Measurements from ENCODE around the gene CD163L1. TPM values are rescaled to one million over a fixed set of nuclear protein-coding genes. Genes with fewer than 3 reads are reported as not detected.

The CD163L1 gene
- total and polyA plus RNA-seq, 9 of the 15 experiments (the other 6 are each of a cell fraction or from before 2014, with no cell fraction given): 0.54 to 9.2 (median 2.0) TPM

GRCh38 chr12:7352661-7353060 is 91.3 kb downstream of the CD163L1 start:
- no peaks in the 10 kb centered on the region for H3K9me1 ChIP-seq (ENCODE audit: control insufficient read depth, insufficient read depth, low read length)
- H3K9me3 ChIP-seq (replicated peaks; ENCODE audit: control insufficient read depth, insufficient read depth, low read depth, low read length): no peaks in the 10 kb centered on the region
- no peak overlapping the region for H3K4me2 ChIP-seq (ENCODE audit: insufficient read depth, low read length)
- no peaks in the 10 kb centered on the region for H3K27me3 ChIP-seq (ENCODE audit: control insufficient read depth in 2 of 2, insufficient read depth in 2 of 2, low read length in 2 of 2)
- no peak overlapping the region for H3K4me3 ChIP-seq
- in situ Hi-C loops (cut with MboI): no loop called here
- no peak overlapping the region for H3K9ac ChIP-seq (ENCODE audit: insufficient read depth in 1 of 2, low read depth in 2 of 2, low read length in 2 of 2)
- no peaks in the 10 kb centered on the region for H3K36me3 ChIP-seq (ENCODE audit: control insufficient read depth, insufficient read depth, low read length)
- intact Hi-C loops (cut with micrococcal nuclease): no loop called here
- H4K20me1 ChIP-seq (replicated peaks; ENCODE audit: control insufficient read depth, insufficient read depth, low read length): no peaks in the 10 kb centered on the region
- ChIA-PET POLR2A (no interaction called here), CTCF (ENCODE audit: low intra/inter-chr PET ratio) (no interaction called here)
- peaks cover 0 to 6% of the 10 kb centered on the region in 2 experiments; a peak in 2 of 5 replicates for H3K4me1 ChIP-seq (replicated peaks in 1 of 2; ENCODE audit: control insufficient read depth in 2 of 2, insufficient read depth in 2 of 2, low read length in 2 of 2)
- DNase-seq (ENCODE audit: extremely low read depth in 1 of 4, low spot score in 3 of 4) (peak in 2 of 4 experiments; percentile 7 to 12), ATAC-seq (no peak), FAIRE-seq (no peak)
- H3K79me2 ChIP-seq (ENCODE audit: control insufficient read depth, insufficient read depth, low read length): no peaks in the 10 kb centered on the region
- no peak overlapping the region for H2AFZ ChIP-seq (ENCODE audit: low read depth, low read length)
- no peak overlapping the region for H3K27ac ChIP-seq (ENCODE audit: extremely low read depth, low read depth, low read length)
- no TSS peak for BruUV-seq (replicated peaks)
- no peak for TF ChIP-seq ZNF766 (CRISPR knock-in tag; conservative IDR thresholded peaks at IDR 0.05)
- no peak for TF ChIP-seq KLF1 (tag; IDR thresholded peaks at IDR 0.05)
- no peak for TF ChIP-seq TRIM25 (IDR thresholded peaks at IDR 0.05; ENCODE audit: borderline replicate concordance)
- no peak for TF ChIP-seq POLR2A (conservative IDR thresholded peaks at IDR 0.05)
- TF ChIP-seq ELF2 (CRISPR knock-in tag; IDR thresholded peaks at IDR 0.05): no peak
- TF ChIP-seq CTCF (IDR thresholded peaks at IDR 0.05 in 2 of 3, conservative IDR thresholded peaks at IDR 0.05 in 1 of 3; ENCODE audit: insufficient read depth in 2 of 3, low read depth in 1 of 3, low read length in 3 of 3): no peak
- peak; percentile 79 for TF ChIP-seq MTA2 (IDR thresholded peaks at IDR 0.05; ENCODE audit: low read depth)
- no peak for TF ChIP-seq RAD21 (CRISPR knock-in tag; conservative IDR thresholded peaks at IDR 0.05 in 1 of 2, IDR thresholded peaks at IDR 0.05 in 1 of 2)
- peak; percentile 44 to 62; a peak in 3 of 4 replicates for TF ChIP-seq TRIM24 (IDR thresholded peaks at IDR 0.05)
- TF ChIP-seq JUND (IDR thresholded peaks at IDR 0.05; ENCODE audit: borderline replicate concordance, low read depth, low read length): peak; percentile 14; the same call in 1 of the 2 replicates
- TF ChIP-seq JUND (tag; IDR thresholded peaks at IDR 0.05; ENCODE audit: borderline replicate concordance, low read depth, low read length): no peak
- TF ChIP-seq CCNT2 (IDR thresholded peaks at IDR 0.05; ENCODE audit: borderline replicate concordance, extremely low read depth, insufficient read length, low read depth, low read length): no peak
- TF ChIP-seq MAFG (tag; conservative IDR thresholded peaks at IDR 0.05): no peak
- no peak for TF ChIP-seq CUX1 (CRISPR knock-in tag; IDR thresholded peaks at IDR 0.05)
- peak; percentile 72 for TF ChIP-seq NCOR1 (IDR thresholded peaks at IDR 0.05)
- no peak for TF ChIP-seq MIER1 (IDR thresholded peaks at IDR 0.05; ENCODE audit: low read depth)

All from K562 (cell line).